Mesenchymal stem cell (in vitro differentiated cells and primary cell): ENCODE results near the gene LEF1.

Experiments
- DNase-seq: peaks from one replicate; pipeline ENCODE4 v3.0.0-alpha.2; 2013
- H2AFZ ChIP-seq: one replicate; pipeline ENCODE4 v1.6.1; 2013; ENCODE audit warnings: low read depth, mild to moderate bottlenecking, control low read depth, inconsistent platforms, low read length, moderate library complexity
- H2AK5ac ChIP-seq: 2 replicates; pipeline ENCODE4 v1.6.1; 2013; ENCODE audit warnings: low read length, moderate library complexity, mild to moderate bottlenecking, inconsistent platforms; ENCODE audit not compliant: severe bottlenecking
- H2BK120ac ChIP-seq: one replicate; pipeline ENCODE4 v1.6.1; 2013; ENCODE audit warnings: low read depth, mild to moderate bottlenecking, inconsistent platforms, low read length, moderate library complexity
- H2BK12ac ChIP-seq, 2 experiments: one replicate each; pipeline ENCODE4 v1.6.1; 2013; ENCODE audit warnings: inconsistent platforms in 2 of 2, low read length in 2 of 2, mild to moderate bottlenecking in 2 of 2, moderate library complexity in 2 of 2, control low read depth in 1 of 2
- H2BK15ac ChIP-seq: one replicate; pipeline ENCODE4 v1.6.1; 2013; ENCODE audit warnings: mild to moderate bottlenecking, low read depth, inconsistent platforms; ENCODE audit not compliant: poor library complexity, severe bottlenecking
- H2BK5ac ChIP-seq: 2 replicates; pipeline ENCODE4 v1.6.1; 2013; ENCODE audit warnings: low read depth, mild to moderate bottlenecking, low read length, control low read depth, inconsistent platforms; ENCODE audit not compliant: poor library complexity, severe bottlenecking
- H3K14ac ChIP-seq, 2 experiments: one replicate each; pipeline ENCODE4 v1.6.1; 2013; ENCODE audit warnings: inconsistent platforms in 2 of 2, low read length in 2 of 2, control low read depth in 1 of 2, mild to moderate bottlenecking in 1 of 2, moderate library complexity in 1 of 2
- H3K18ac ChIP-seq, 2 experiments: one replicate each; pipeline ENCODE4 v1.6.1; 2013; ENCODE audit warnings: inconsistent platforms in 2 of 2, low read length in 2 of 2, control low read depth in 1 of 2, low read depth in 1 of 2, mild to moderate bottlenecking in 1 of 2
- H3K23ac ChIP-seq, 2 experiments: one replicate each; pipeline ENCODE4 v1.6.1; 2013; ENCODE audit warnings: inconsistent platforms in 2 of 2, low read length in 2 of 2, mild to moderate bottlenecking in 2 of 2, moderate library complexity in 2 of 2, control low read depth in 1 of 2
- H3K27ac ChIP-seq: 2 replicates; pipeline ENCODE4 v1.5.1; 2013; ENCODE audit warnings: mild to moderate bottlenecking, moderate library complexity, low read length, control low read depth, inconsistent platforms; ENCODE audit not compliant: poor library complexity, severe bottlenecking
- H3K27me3 ChIP-seq, 2 experiments: 2 replicates each; pipeline versions ENCODE4 v1.6.1 to v1.7.0; 2013; ENCODE audit warnings: low read length in 2 of 2, mild to moderate bottlenecking in 2 of 2, moderate library complexity in 2 of 2, control low read depth in 1 of 2, inconsistent platforms in 1 of 2; ENCODE audit not compliant: control insufficient read depth in 1 of 2, insufficient read depth in 1 of 2
- H3K36me3 ChIP-seq, 2 experiments: 2 replicates each; pipeline versions ENCODE4 v1.6.1 to v1.7.0; 2013; ENCODE audit warnings: low read length in 2 of 2, control low read depth in 1 of 2, inconsistent platforms in 1 of 2, low read depth in 1 of 2, mild to moderate bottlenecking in 1 of 2; ENCODE audit not compliant: insufficient read depth in 2 of 2, control insufficient read depth in 1 of 2
- H3K4ac ChIP-seq, 2 experiments: one replicate each; pipeline ENCODE4 v1.6.1; 2013; ENCODE audit warnings: inconsistent platforms in 2 of 2, low read length in 2 of 2, mild to moderate bottlenecking in 2 of 2, moderate library complexity in 2 of 2, control low read depth in 1 of 2, low read depth in 1 of 2
- H3K4me1 ChIP-seq: 2 replicates; pipeline ENCODE4 v1.6.1; 2013; ENCODE audit warnings: low read depth, low read length, control low read depth; ENCODE audit not compliant: control insufficient read depth, insufficient read depth
- H3K4me2 ChIP-seq: 2 replicates; pipeline ENCODE4 v1.6.1; 2013; ENCODE audit warnings: low read length, mild to moderate bottlenecking, inconsistent platforms; ENCODE audit not compliant: poor library complexity, severe bottlenecking
- H3K4me3 ChIP-seq, 2 experiments: 2 replicates each; pipeline versions ENCODE4 v1.5.1 to v1.7.0; 2013; ENCODE audit warnings: low read length in 2 of 2, mild to moderate bottlenecking in 2 of 2, control low read depth in 1 of 2, low read depth in 1 of 2; ENCODE audit not compliant: insufficient read depth in 1 of 2
- H3K79me1 ChIP-seq: replicated peaks from 2 replicates; pipeline ENCODE4 v1.6.1; 2013; ENCODE audit warnings: mild to moderate bottlenecking, control low read depth, low read length, inconsistent platforms; ENCODE audit not compliant: poor library complexity, severe bottlenecking
- H3K9ac ChIP-seq: 2 replicates; pipeline ENCODE4 v1.7.0; 2013; ENCODE audit warnings: mild to moderate bottlenecking, low read length, moderate library complexity
- H3K9me3 ChIP-seq: 2 replicates; pipeline ENCODE4 v1.7.0; 2013; ENCODE audit warnings: mild to moderate bottlenecking, low read length; ENCODE audit not compliant: control insufficient read depth
- H4K8ac ChIP-seq: one replicate; pipeline ENCODE4 v1.6.1; 2013; ENCODE audit warnings: inconsistent platforms, mild to moderate bottlenecking, low read length, moderate library complexity
- H4K91ac ChIP-seq: one replicate; pipeline ENCODE4 v1.6.1; 2013; ENCODE audit warnings: mild to moderate bottlenecking, low read length, inconsistent platforms
- WGBS: methylation state at CpG from one replicate; pipeline ENCODE4 v1.1.7; 2013; ENCODE audit warnings: mixed read lengths; 5-methylcytosine and 5-hydroxymethylcytosine counted together

The LEF1 gene

GRCh38 chr4:108024085-108024877, 144.5 kb downstream of the LEF1 start:
- no peak overlapping the region for H4K91ac ChIP-seq
- H3K36me3 ChIP-seq, result peaks cover 17 to 67% of the 10 kb centered on the region in 2 experiments
- no peak overlapping the region for H2BK12ac ChIP-seq
- H3K27me3 ChIP-seq, result no peaks in the 10 kb centered on the region
- no peak overlapping the region for H3K18ac ChIP-seq
- no peak overlapping the region for H2AFZ ChIP-seq
- DNase-seq, result no peak
- H2BK120ac ChIP-seq, result no peak overlapping the region
- peak overlapping the region; percentile 50 for H3K4me2 ChIP-seq
- H2BK5ac ChIP-seq, result no peak overlapping the region
- H3K4ac ChIP-seq, result no peak overlapping the region
- H2AK5ac ChIP-seq, result no peak overlapping the region
- H3K79me1 ChIP-seq, result peaks cover 4% of the 10 kb centered on the region
- H2BK15ac ChIP-seq, result no peak overlapping the region
- H3K9me3 ChIP-seq, result no peaks in the 10 kb centered on the region
- no peak overlapping the region for H3K23ac ChIP-seq
- H3K4me3 ChIP-seq, result no peak overlapping the region
- peak overlapping the region; percentile 85 for H3K27ac ChIP-seq
- H3K14ac ChIP-seq, result no peak overlapping the region
- WGBS, result 87% methylated on average over 4 of the region's 5 CpGs
- H4K8ac ChIP-seq, result no peak overlapping the region
- H3K9ac ChIP-seq, result no peak overlapping the region
- peaks cover 7% of the 10 kb centered on the region for H3K4me1 ChIP-seq

GRCh38 chr4:108018884-108019187, 149.9 kb downstream of the LEF1 start:
- H3K18ac ChIP-seq, result no peak overlapping the region
- H2BK5ac ChIP-seq, result no peak overlapping the region
- no peak overlapping the region for H2BK120ac ChIP-seq
- H3K4me3 ChIP-seq, result no peak overlapping the region
- no peak overlapping the region for H2BK15ac ChIP-seq
- no peak overlapping the region for H4K8ac ChIP-seq
- H4K91ac ChIP-seq, result no peak overlapping the region
- no peak overlapping the region for H2AK5ac ChIP-seq
- no peaks in the 10 kb centered on the region for H3K27me3 ChIP-seq
- H2BK12ac ChIP-seq, result no peak overlapping the region
- no peak overlapping the region for H3K14ac ChIP-seq
- no peaks in the 10 kb centered on the region for H3K4me1 ChIP-seq
- H3K9me3 ChIP-seq, result no peaks in the 10 kb centered on the region
- no peak overlapping the region for H3K4ac ChIP-seq
- H3K23ac ChIP-seq, result no peak overlapping the region
- H3K4me2 ChIP-seq, result no peak overlapping the region
- no CpG with 5 or more reads among the region's 2 CpGs for WGBS
- DNase-seq, result no peak
- H2AFZ ChIP-seq, result no peak overlapping the region
- no peak overlapping the region for H3K9ac ChIP-seq
- no peak overlapping the region for H3K27ac ChIP-seq
- peaks cover 9% of the 10 kb centered on the region for H3K79me1 ChIP-seq
- H3K36me3 ChIP-seq, result peaks cover 12 to 61% of the 10 kb centered on the region in 2 experiments

GRCh38 chr4:108018040-108018883, 150.5 kb downstream of the LEF1 start:
- H3K27me3 ChIP-seq, result no peaks in the 10 kb centered on the region
- no peak overlapping the region for H4K91ac ChIP-seq
- H2BK12ac ChIP-seq, result no peak overlapping the region
- peaks cover 9% of the 10 kb centered on the region for H3K79me1 ChIP-seq
- no peak overlapping the region for H2AK5ac ChIP-seq
- H2BK15ac ChIP-seq, result no peak overlapping the region
- H3K14ac ChIP-seq, result no peak overlapping the region
- peaks cover 12 to 56% of the 10 kb centered on the region in 2 experiments for H3K36me3 ChIP-seq
- H3K4me1 ChIP-seq, result no peaks in the 10 kb centered on the region
- no peak overlapping the region for H3K18ac ChIP-seq
- H4K8ac ChIP-seq, result no peak overlapping the region
- no peak overlapping the region for H2BK5ac ChIP-seq
- WGBS, result 24% methylated on average over 4 of the region's 8 CpGs
- no peak overlapping the region for H3K4ac ChIP-seq
- no peak overlapping the region for H2AFZ ChIP-seq
- H3K27ac ChIP-seq, result no peak overlapping the region
- H3K4me2 ChIP-seq, result no peak overlapping the region
- H3K9ac ChIP-seq, result no peak overlapping the region
- no peak overlapping the region for H3K4me3 ChIP-seq
- no peaks in the 10 kb centered on the region for H3K9me3 ChIP-seq
- H2BK120ac ChIP-seq, result no peak overlapping the region
- peak; percentile 81 for DNase-seq
- H3K23ac ChIP-seq, result no peak overlapping the region

GRCh38 chr4:108013955-108014354, 154.8 kb downstream of the LEF1 start:
- Histone ChIP-seq H3K36me3 (peaks cover 6 to 46% of the 10 kb centered on the region in 2 experiments), H2AFZ (no peak overlapping the region), H3K27me3 (no peaks in the 10 kb centered on the region), H2BK120ac (no peak overlapping the region), H3K9me3 (no peaks in the 10 kb centered on the region), H2BK12ac (no peak overlapping the region), H2AK5ac (no peak overlapping the region), H3K27ac (no peak overlapping the region), H3K9ac (no peak overlapping the region), H3K79me1 (peaks cover 7% of the 10 kb centered on the region), H3K4me2 (no peak overlapping the region), H2BK15ac (no peak overlapping the region), H3K14ac (no peak overlapping the region), H2BK5ac (no peak overlapping the region), H3K4me1 (no peaks in the 10 kb centered on the region), H3K23ac (no peak overlapping the region), H3K4ac (no peak overlapping the region), H3K4me3 (no peak overlapping the region), H4K8ac (no peak overlapping the region), H3K18ac (no peak overlapping the region), H4K91ac (no peak overlapping the region)
- 98% methylated on average over 5 of the region's 5 CpGs for WGBS
- DNase-seq, result no peak
